ENCODE results near the gene ZNF367. TPM values are rescaled to one million over a fixed set of nuclear protein-coding genes. Genes with fewer than 3 reads are reported as not detected.
A peak's percentile ranks its signal among the peaks of the same experiment; 100 is the strongest.

Gene ZNF367
- polyA plus RNA-seq, 12 donors = 5.8 to 10.5 (median 6.8) TPM; not detected in 1

GRCh38 chr9:96440671-96441199 is 22.6 kb upstream of the ZNF367 start:
- no peak for DNase-seq

DNA sequence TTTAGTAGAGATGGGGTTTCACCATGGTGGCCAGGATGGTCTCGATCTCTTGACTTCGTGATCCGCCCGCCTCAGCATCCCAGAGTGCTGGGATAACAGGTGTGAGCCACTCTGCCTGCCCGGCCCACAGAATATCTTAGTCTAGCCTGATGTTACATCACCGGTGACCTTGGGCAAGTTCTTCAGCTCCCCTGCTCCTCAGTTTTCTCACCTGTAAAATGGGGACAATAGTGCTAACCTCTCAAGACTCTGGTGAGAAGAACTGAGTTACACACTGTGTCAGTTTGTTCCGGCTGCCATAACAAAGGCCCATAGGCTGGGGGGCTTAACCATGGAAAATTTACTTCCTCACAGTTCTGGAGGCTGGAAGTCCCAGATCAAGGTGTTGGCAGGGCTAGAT is 19.3 kb upstream of the ZNF367 start:
- DNase-seq = no peak

GRCh38 chr9:96436456-96437126 is 18.4 kb upstream of the ZNF367 start:
- no peak for DNase-seq

GRCh38 chr9:96436063-96436455 is 17.9 kb upstream of the ZNF367 start:
- no peak for DNase-seq

- no peak for DNase-seq
These were observed 17.2 kb upstream of the ZNF367 start for GRCh38 chr9:96435345-96435744.

GRCh38 chr9:96430377-96430776 is 12.2 kb upstream of the ZNF367 start:
- no peak for DNase-seq

DNA sequence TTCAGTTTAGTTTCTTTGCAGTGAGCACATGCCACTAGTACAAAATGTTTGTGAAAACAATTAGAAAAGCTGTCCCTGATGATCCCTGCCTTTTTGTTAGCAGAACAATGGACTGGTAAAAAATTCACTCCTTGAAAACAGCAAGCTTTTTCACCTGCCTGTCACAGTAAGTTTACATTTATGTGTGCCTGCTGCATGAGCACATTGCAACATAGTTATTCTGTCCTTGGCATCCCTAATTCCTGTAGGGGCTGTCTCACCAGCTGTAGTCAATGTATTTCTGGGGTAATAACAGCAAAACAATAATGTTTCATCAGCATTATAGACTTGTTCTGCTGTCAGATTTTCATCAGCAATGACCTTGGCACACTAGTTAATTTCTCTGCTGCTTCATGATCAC is 11.6 kb upstream of the ZNF367 start:
- DNase-seq = no peak

GRCh38 chr9:96425500-96426169 is 7.5 kb upstream of the ZNF367 start:
- DNase-seq = no peak

DNA sequence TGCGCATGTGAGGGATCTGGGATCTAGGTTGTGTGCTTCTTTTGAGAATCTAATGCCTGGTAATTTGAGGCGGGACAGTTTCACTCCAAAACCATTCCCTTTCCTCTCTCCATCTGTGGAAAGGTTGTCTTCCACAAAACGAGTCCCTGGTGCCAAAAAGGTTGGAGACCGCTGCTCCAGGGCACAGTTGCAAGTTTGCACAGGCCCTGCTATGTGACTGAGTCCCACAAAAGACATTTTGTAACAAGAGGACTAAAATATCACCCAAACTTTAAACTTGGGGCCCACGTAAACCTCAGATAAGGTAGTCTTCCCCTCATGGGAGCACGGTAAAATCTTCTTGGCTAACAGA is 5.8 kb upstream of the ZNF367 start:
- no peak for DNase-seq

GRCh38 chr9:96423322-96423984 is 5.3 kb upstream of the ZNF367 start:
- no peak for DNase-seq

- no peak for DNase-seq
These were observed 2.5 kb upstream of the ZNF367 start for GRCh38 chr9:96420468-96421219.

- no peak for DNase-seq
These were observed 1.5 kb upstream of the ZNF367 start for GRCh38 chr9:96419691-96419969.

DNA sequence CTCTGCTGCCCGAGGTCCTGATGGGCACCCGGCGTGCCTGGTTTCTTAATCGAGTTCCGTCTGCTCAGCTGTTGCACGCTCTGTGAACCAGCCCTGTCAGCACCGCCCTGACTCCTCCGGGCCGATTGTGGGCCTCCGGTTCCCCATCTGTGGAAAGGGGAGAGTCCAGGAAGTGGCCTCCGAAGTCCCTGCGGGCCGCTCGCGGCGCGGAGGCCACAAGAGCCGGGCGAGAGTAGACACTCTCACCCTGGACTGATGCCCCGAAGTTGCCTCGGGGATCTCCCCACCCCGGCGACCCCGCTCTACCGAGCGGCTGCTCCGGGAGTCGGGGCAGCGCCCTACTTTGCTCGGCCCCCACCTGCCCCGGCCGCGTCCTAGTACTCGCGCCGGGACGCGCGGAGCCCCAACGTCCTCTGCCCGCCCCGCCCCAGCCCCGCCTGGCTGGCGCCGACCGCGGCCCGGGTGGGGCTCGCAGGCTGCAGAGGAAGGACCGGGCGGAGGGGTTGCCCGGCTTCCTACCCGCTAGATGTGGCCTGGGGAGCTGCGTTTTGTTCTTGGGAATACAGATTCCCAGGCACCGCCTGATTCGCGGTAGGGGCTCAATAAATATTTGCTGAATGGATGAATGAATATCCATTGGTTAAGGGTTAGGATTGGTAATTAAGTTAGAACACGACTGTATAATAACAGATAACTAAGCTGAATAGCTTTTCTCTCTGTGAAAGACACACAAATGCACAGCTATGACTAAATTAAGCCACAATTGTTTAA is 935 bp upstream of the ZNF367 start:
- DNase-seq = peak; percentile 36

- DNase-seq = no peak
These were observed 498 bp downstream of the ZNF367 start for GRCh38 chr9:96417661-96418082.

DNA sequence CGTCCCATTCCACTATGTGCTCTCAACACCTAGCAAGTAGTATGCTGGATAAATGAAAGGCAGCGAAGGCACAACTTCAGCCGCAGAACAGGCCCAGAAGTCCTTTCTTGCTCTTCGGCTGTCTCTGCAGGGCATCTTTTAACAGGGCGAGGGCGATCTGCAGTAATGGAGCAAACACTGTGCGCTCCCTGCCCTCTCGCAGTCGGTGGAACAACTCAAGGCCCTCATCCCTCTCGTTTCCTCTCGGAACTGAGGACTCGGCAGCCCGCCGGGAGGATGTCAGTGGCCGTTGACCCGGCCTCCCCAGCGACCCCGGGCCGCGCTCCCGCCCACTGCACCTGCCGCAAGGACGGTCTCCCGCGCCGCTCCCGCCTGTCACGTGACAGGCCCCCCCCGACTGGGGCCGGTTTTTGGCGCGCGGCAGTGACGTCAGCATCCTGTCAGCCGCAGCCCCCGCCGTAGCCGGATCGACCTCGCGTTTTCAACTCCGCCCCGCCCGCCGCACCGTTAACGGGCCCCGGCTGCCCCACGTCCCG is 1.1 kb downstream of the ZNF367 start:
- DNase-seq = peak; percentile 86

GRCh38 chr9:96413302-96414221 is 4.6 kb downstream of the ZNF367 start:
- no peak for DNase-seq

- no peak for DNase-seq
These were observed 5.8 kb downstream of the ZNF367 start for GRCh38 chr9:96412174-96412913.

DNA sequence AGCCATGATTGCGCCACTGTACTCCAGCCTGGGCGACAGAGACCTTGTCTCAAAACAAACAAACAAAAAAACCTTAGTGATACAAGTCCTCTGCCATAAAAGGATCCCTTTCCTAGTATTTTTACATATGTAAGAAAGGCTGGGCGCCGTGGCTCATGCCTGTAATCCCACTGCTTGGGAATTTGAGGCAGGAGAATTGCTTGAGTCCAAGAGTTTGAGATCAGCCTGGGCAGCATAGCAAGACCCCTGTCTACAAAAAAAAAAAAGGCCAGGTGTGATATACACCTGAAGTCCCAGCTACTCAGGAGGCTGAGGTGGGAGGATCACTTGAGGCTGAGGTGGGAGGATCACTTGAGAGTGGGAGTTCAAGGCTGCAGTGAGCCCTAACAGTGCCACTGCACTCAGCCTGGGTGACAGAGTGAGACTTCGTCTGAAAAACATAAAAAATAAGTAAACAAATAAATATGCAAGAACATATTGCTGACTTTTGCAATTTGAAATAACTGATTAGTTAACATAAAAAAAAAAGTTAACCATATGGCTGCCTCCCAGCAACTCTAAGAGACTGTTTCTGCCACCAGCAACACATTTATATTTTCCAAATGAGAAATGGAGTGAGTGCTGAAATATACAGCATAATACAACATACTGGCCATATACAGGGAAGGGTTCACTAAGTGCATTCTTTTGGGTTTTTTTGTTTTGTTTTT is 6.9 kb downstream of the ZNF367 start:
- DNase-seq = no peak

Data from muscle of arm (tissue), 12 donors.